Raji (cell line): ENCODE results near the gene KDM4B.

ENCODE experiments used
- POLR2A ChIP-seq: IDR thresholded peaks from 2 replicates; pipeline ENCODE4 v1.6.1; 2011; ENCODE audit warnings: low read depth, low read length, control low read depth; ENCODE audit not compliant: insufficient read depth

KDM4B gene

DNA sequence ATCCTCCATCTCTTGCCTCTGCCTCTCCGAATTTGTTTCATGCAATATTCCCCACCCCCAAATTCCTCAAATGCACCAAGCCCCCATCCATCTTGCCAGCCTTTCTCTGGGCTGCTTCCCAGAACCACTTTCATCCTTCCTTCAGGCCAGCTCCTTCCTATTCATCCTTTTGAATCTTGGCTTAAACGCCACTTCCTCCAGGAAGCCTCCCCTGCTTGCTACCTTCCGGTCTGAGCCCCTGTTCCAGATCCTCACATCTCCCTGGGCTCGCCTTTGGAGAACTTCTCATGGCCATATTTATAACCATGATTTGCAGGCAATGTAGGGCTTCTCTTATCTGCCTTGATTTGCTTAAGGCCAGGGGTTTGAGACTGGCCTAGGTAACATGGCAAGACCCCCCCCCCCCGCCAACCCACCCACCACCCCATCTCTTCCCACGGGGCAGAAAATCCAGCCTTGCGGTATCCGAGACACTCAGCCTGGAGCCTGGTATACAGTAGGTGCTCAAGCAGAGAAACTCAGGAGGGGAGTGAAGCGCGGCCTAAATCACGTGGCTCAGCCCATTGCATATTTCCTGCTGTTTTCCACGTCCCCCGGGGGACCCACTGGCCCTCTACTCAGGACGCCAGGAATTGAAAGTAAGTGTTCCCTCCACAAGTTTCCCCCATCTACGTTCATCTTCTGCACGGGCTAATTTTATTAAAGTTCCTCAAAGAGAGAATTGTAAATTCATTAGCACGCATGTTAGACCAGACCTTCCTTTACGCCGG lies 219.8 kb downstream of the KDM4B start:
- no peak for TF ChIP-seq POLR2A

- TF ChIP-seq POLR2A: no peak
Observed at GRCh38 chr19:5189318-5189607, 220.3 kb downstream of the KDM4B start.

DNA sequence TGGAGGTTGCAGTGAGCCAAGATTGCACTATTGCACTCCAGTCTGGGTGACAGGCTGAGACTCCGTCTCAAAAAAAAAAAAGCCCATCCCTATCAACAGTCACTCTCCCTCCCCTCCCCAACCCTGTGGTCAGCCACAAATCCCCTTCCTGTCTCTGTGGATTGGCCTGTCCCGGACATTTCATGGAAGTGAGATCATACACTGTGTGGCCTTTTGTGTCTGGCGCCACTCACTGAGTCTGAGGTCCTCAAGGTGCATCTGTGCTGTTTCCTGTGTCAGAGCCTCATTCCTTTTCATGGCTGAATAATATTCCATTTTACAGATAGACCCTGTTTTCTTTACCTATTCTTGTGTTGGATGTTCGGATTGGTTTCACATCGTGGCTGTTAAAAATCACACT lies 222.2 kb downstream of the KDM4B start:
- no peak for TF ChIP-seq POLR2A

DNA sequence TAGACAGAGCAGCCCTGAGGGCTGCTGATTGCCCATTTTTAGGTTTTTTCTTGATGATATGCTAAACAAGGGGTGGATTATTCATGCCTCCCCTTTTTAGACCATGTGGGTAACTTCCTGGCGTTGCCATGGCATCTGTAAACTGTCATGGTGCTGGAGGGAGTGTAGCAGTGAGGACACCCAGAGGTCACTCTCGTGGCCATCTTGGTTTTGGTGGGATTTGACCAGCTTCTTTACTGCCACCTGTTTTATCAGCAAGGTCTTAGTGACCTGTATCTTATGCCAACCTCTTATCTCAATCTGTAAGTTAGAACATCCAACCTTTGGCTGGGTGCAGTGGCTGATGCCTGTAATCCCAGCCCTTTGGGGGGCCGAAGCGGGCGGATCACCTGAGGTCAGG lies 223.7 kb downstream of the KDM4B start:
- no peak for TF ChIP-seq POLR2A

GRCh38 chr19:5193192-5193591 lies 224.3 kb downstream of the KDM4B start:
- no peak for TF ChIP-seq POLR2A

- TF ChIP-seq POLR2A: no peak
Observed at GRCh38 chr19:5194641-5195040, 225.7 kb downstream of the KDM4B start.

- no peak for TF ChIP-seq POLR2A
Observed at GRCh38 chr19:5196832-5197231, 227.9 kb downstream of the KDM4B start.

- no peak for TF ChIP-seq POLR2A
Observed at GRCh38 chr19:5200844-5201243, 231.9 kb downstream of the KDM4B start.

DNA sequence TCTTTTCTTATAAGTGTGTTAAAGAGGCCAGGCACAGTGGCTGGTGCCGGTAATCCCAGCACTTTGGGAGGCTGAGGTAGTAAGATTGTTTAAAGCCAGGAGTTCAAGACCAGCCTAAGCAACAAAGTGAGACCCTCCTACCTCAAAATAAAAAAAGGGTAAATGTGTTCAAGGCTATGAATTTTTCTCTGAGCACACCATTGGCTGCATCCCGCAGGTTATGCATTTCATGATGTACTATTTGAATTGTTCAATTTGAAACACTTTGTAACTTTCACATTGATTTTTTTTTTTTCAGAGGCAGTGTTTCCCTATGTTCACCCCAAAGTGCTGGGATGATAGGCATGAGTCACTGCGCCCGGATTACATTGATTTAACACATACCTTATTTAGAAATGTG lies 233.6 kb downstream of the KDM4B start:
- TF ChIP-seq POLR2A: no peak
